Hypothalamus (tissue), 51 donors: ENCODE results near the gene WDR72.
"Not testable (repeated sequence)": the region's sequence is repeated elsewhere in the genome, so short reads cannot be mapped to it uniquely, and the experiment has no call there.

ENCODE experiments used
- DNase-seq, 51 donors: peaks; one replicate each; lab custom pipeline; 2025; lab: John Stamatoyannopoulos, UW

The WDR72 gene

GRCh38 chr15:53759411-53759931 is at the start of gene WDR72:
Gene WDR72 (minus strand): TSS chr15:53759663. CDS start chr15:53733149, 26,514 bp downstream.
- DNase-seq, result no peak

- DNase-seq, result no peak
Measured at GRCh38 chr15:53808058-53808706, 48.7 kb upstream of the WDR72 start.

- peak in 1 of 51 donors; percentile 14 for DNase-seq
Measured at GRCh38 chr15:53807501-53807900, 48.0 kb upstream of the WDR72 start.

- DNase-seq, result no peak
Measured at GRCh38 chr15:53802672-53803071, 43.2 kb upstream of the WDR72 start.

GRCh38 chr15:53791581-53791980 is 32.1 kb upstream of the WDR72 start:
- no peak for DNase-seq

GRCh38 chr15:53789654-53790375 is 30.4 kb upstream of the WDR72 start:
- DNase-seq, result no peak

- DNase-seq, result no peak
Measured at GRCh38 chr15:53786401-53786800, 26.9 kb upstream of the WDR72 start.

GRCh38 chr15:53785241-53785640 is 25.8 kb upstream of the WDR72 start:
- not testable (repeated sequence) for DNase-seq

GRCh38 chr15:53762916-53763315 is 3.5 kb upstream of the WDR72 start:
- no peak for DNase-seq

- DNase-seq, result no peak
Measured at GRCh38 chr15:53758412-53758811, 1.1 kb downstream of the WDR72 start.

- DNase-seq, result no peak
Measured at GRCh38 chr15:53757906-53758305, 1.6 kb downstream of the WDR72 start.

- DNase-seq, result no peak
Measured at GRCh38 chr15:53753813-53754212, 5.7 kb downstream of the WDR72 start.

GRCh38 chr15:53752406-53752805 is 7.1 kb downstream of the WDR72 start:
- DNase-seq, result no peak

- no peak for DNase-seq
Measured at GRCh38 chr15:53747501-53748068, 11.9 kb downstream of the WDR72 start.

- DNase-seq, result no peak
Measured at GRCh38 chr15:53746101-53746500, 13.4 kb downstream of the WDR72 start.

- no peak for DNase-seq
Measured at GRCh38 chr15:53739651-53740050, 19.8 kb downstream of the WDR72 start.

GRCh38 chr15:53739187-53739586 is 20.3 kb downstream of the WDR72 start:
- DNase-seq, result no peak

- no peak for DNase-seq
Measured at GRCh38 chr15:53721334-53722087, 38.0 kb downstream of the WDR72 start.

GRCh38 chr15:53716909-53717876 is 42.3 kb downstream of the WDR72 start:
- peak in 2 of 51 donors; percentile 2 to 24 for DNase-seq

- no peak for DNase-seq
Measured at GRCh38 chr15:53713218-53713617, 46.2 kb downstream of the WDR72 start.
